ENCODE data around the gene MAGI2. TPM values are rescaled to one million over a fixed set of nuclear protein-coding genes. Genes with fewer than 3 reads are reported as not detected.
A peak's percentile ranks its signal among the peaks of the same experiment; 100 is the strongest.

Gene MAGI2
- total and polyA plus RNA-seq, 2 experiments from 2014 or later: 16.8 to 24.7 TPM

- no peaks in the 10 kb centered on the region for H3K27me3 ChIP-seq
- no peaks in the 10 kb centered on the region for H3K9me3 ChIP-seq (ENCODE audit: low read depth)
- no peaks in the 10 kb centered on the region for H3K4me1 ChIP-seq (ENCODE audit: low read depth)
- DNase-seq (ENCODE audit: low read depth in 1 of 2, low spot score in 1 of 2): no peak
- no peaks in the 10 kb centered on the region for H3K36me3 ChIP-seq
- no peak for TF ChIP-seq CTCF (IDR thresholded peaks at IDR 0.05; ENCODE audit: low read depth, low read length)
- H3K4me3 ChIP-seq: no peak overlapping the region
- no peak overlapping the region for H3K27ac ChIP-seq
Measured at GRCh38 chr7:79425665-79426064, 27.8 kb downstream of the MAGI2 start.

GRCh38 chr7:79421751-79422150, 31.7 kb downstream of the MAGI2 start:
- H3K9me3 ChIP-seq (ENCODE audit: low read depth): no peaks in the 10 kb centered on the region
- DNase-seq (ENCODE audit: low read depth in 1 of 2, low spot score in 1 of 2): no peak
- no peaks in the 10 kb centered on the region for H3K4me1 ChIP-seq (ENCODE audit: low read depth)
- no peak overlapping the region for H3K27ac ChIP-seq
- H3K4me3 ChIP-seq: no peak overlapping the region
- no peaks in the 10 kb centered on the region for H3K27me3 ChIP-seq
- no peaks in the 10 kb centered on the region for H3K36me3 ChIP-seq
- TF ChIP-seq CTCF (IDR thresholded peaks at IDR 0.05; ENCODE audit: low read depth, low read length): no peak

- Histone ChIP-seq H3K4me1 (ENCODE audit: low read depth) (peaks cover 2% of the 10 kb centered on the region), H3K36me3 (no peaks in the 10 kb centered on the region), H3K27ac (no peak overlapping the region), H3K4me3 (no peak overlapping the region), H3K27me3 (no peaks in the 10 kb centered on the region), H3K9me3 (ENCODE audit: low read depth) (no peaks in the 10 kb centered on the region)
- peak in 1 of 2 donors; percentile 84 for DNase-seq (ENCODE audit: low read depth in 1 of 2, low spot score in 1 of 2)
- no peak for TF ChIP-seq CTCF (IDR thresholded peaks at IDR 0.05; ENCODE audit: low read depth, low read length)
Measured at GRCh38 chr7:79420464-79420863, 33.0 kb downstream of the MAGI2 start.

GRCh38 chr7:79414910-79415309, 38.6 kb downstream of the MAGI2 start:
- no peaks in the 10 kb centered on the region for H3K27me3 ChIP-seq
- DNase-seq (ENCODE audit: low read depth in 1 of 2, low spot score in 1 of 2): no peak
- peak overlapping the region; percentile 59 for H3K27ac ChIP-seq
- TF ChIP-seq CTCF (IDR thresholded peaks at IDR 0.05; ENCODE audit: low read depth, low read length): no peak
- no peak overlapping the region for H3K4me3 ChIP-seq
- H3K4me1 ChIP-seq (ENCODE audit: low read depth): peaks cover 15% of the 10 kb centered on the region
- no peaks in the 10 kb centered on the region for H3K9me3 ChIP-seq (ENCODE audit: low read depth)
- no peaks in the 10 kb centered on the region for H3K36me3 ChIP-seq

- Histone ChIP-seq H3K4me1 (ENCODE audit: low read depth) (peaks cover 17% of the 10 kb centered on the region), H3K27me3 (no peaks in the 10 kb centered on the region), H3K9me3 (ENCODE audit: low read depth) (no peaks in the 10 kb centered on the region), H3K36me3 (no peaks in the 10 kb centered on the region), H3K4me3 (no peak overlapping the region), H3K27ac (no peak overlapping the region)
- DNase-seq (ENCODE audit: low read depth in 1 of 2, low spot score in 1 of 2): no peak
- TF ChIP-seq CTCF (IDR thresholded peaks at IDR 0.05; ENCODE audit: low read depth, low read length): no peak
Measured at GRCh38 chr7:79412915-79413314, 40.6 kb downstream of the MAGI2 start.

- no peak overlapping the region for H3K4me3 ChIP-seq
- H3K27me3 ChIP-seq: no peaks in the 10 kb centered on the region
- DNase-seq (ENCODE audit: low read depth in 1 of 2, low spot score in 1 of 2): no peak
- no peak for TF ChIP-seq CTCF (IDR thresholded peaks at IDR 0.05; ENCODE audit: low read depth, low read length)
- H3K9me3 ChIP-seq (ENCODE audit: low read depth): no peaks in the 10 kb centered on the region
- H3K4me1 ChIP-seq (ENCODE audit: low read depth): peaks cover 22% of the 10 kb centered on the region
- H3K36me3 ChIP-seq: no peaks in the 10 kb centered on the region
- no peak overlapping the region for H3K27ac ChIP-seq
Measured at GRCh38 chr7:79412438-79412837, 41.0 kb downstream of the MAGI2 start.

Data from cardiac muscle cell (in vitro differentiated cells and primary cell).